PC-9 (cell line): ENCODE results near the gene MMD2. TPM values are rescaled to one million over a fixed set of nuclear protein-coding genes. Genes with fewer than 3 reads are reported as not detected.

ENCODE experiments used
- BruUV-seq: library from RNA; stranded (reverse); fragments of 400-500 nt; replicated peaks from 2 replicates; lab custom pipeline; 2021; lab: Mats Ljungman, UMichigan
- CTCF ChIA-PET: fragments of 300-600 bp; sonication (Branson Sonifier 250); formaldehyde crosslinking; loops from one replicate; lab custom pipeline; 2022; ENCODE audit warnings: antibody characterized with exemption; lab: Charles Lee
- POLR2A ChIA-PET: fragments of 300-600 bp; sonication (Branson Sonifier 250); formaldehyde crosslinking; loops from one replicate; lab custom pipeline; 2022; ENCODE audit warnings: antibody characterized with exemption; ENCODE audit not compliant: unreplicated experiment; lab: Charles Lee
- DNase-seq, 2 experiments: peaks; one replicate each; pipeline versions ENCODE4 v3.0.0 to v3.0.0-alpha.2; 2015 to 2022; ENCODE audit warnings: mixed read lengths in 1 of 2
- H2AFZ ChIP-seq: fragments of 200-600 bp; sonication (generic); 2 replicates; pipeline ENCODE4 v1.8.1; 2017; ENCODE audit warnings: antibody characterized with exemption
- H3F3A ChIP-seq: fragments of 200-600 bp; sonication (generic); 2 replicates; pipeline ENCODE4 v1.8.1; 2017; ENCODE audit warnings: antibody characterized with exemption, mild to moderate bottlenecking, low read depth; ENCODE audit not compliant: insufficient read depth
- H3K27ac ChIP-seq: fragments of 200-600 bp; sonication (generic); 2 replicates; pipeline ENCODE4 v1.6.1; 2016; ENCODE audit warnings: mixed run types
- H3K27me3 ChIP-seq: fragments of 200-600 bp; sonication (generic); 2 replicates; pipeline ENCODE4 v1.6.1; 2016; ENCODE audit warnings: low read depth, mixed run types; ENCODE audit not compliant: insufficient read depth
- H3K36me3 ChIP-seq: fragments of 200-600 bp; sonication (generic); 2 replicates; pipeline ENCODE4 v1.6.1; 2016; ENCODE audit warnings: low read depth, mixed run types
- H3K4me1 ChIP-seq: fragments of 200-600 bp; sonication (generic); replicated peaks from 2 replicates; pipeline ENCODE4 v1.6.1; 2016; ENCODE audit warnings: mixed run types; ENCODE audit not compliant: insufficient read depth
- H3K4me2 ChIP-seq: fragments of 200-600 bp; sonication (generic); 2 replicates; pipeline ENCODE4 v1.6.1; 2017; ENCODE audit warnings: mixed run types
- H3K4me3 ChIP-seq: fragments of 200-600 bp; sonication (generic); 2 replicates; pipeline ENCODE4 v1.6.1; 2016; ENCODE audit warnings: mixed run types
- H3K79me2 ChIP-seq: fragments of 200-600 bp; sonication (generic); 2 replicates; pipeline ENCODE4 v1.6.1; 2017; ENCODE audit warnings: low read depth, mixed run types
- H3K9me2 ChIP-seq: fragments of 200-600 bp; sonication (generic); 2 replicates; pipeline ENCODE4 v1.8.1; 2017; ENCODE audit warnings: mild to moderate bottlenecking; ENCODE audit not compliant: insufficient read depth
- H3K9me3 ChIP-seq: fragments of 200-600 bp; sonication (generic); 2 replicates; pipeline ENCODE4 v1.8.1; 2016; ENCODE audit warnings: low read depth; ENCODE audit not compliant: insufficient read depth
- H4K20me1 ChIP-seq: fragments of 200-600 bp; sonication (generic); 2 replicates; pipeline ENCODE4 v1.8.1; 2017; ENCODE audit not compliant: insufficient read depth
- EZH2 ChIP-seq: fragments of 200-600 bp; sonication (generic); IDR thresholded peaks from 2 replicates; pipeline ENCODE4 v1.8.0; 2017; ENCODE audit warnings: antibody characterized with exemption, low read depth
- intact Hi-C: fragments of 100-400 bp; cut with micrococcal nuclease; formaldehyde crosslinking; loops from one replicate; pipeline ENCODE4 v1.10.0; 2022; ENCODE audit not compliant: unreplicated experiment
- total RNA-seq: library from RNA; stranded (reverse); gene quantifications from 2 replicates; pipeline ENCODE4 v1.2.3, GENCODE V29; 2021
- TF ChIP-seq, protein P1 (sequence below): fragments of 200-600 bp; sonication (generic); conservative IDR thresholded peaks from 2 replicates; pipeline ENCODE4 v1.6.1; 2017; ENCODE audit warnings: mixed run types, antibody characterized with exemption, mild to moderate bottlenecking, moderate library complexity

MMD2 gene
- total RNA-seq, 1 experiment from 2014 or later, result not detected

DNA sequence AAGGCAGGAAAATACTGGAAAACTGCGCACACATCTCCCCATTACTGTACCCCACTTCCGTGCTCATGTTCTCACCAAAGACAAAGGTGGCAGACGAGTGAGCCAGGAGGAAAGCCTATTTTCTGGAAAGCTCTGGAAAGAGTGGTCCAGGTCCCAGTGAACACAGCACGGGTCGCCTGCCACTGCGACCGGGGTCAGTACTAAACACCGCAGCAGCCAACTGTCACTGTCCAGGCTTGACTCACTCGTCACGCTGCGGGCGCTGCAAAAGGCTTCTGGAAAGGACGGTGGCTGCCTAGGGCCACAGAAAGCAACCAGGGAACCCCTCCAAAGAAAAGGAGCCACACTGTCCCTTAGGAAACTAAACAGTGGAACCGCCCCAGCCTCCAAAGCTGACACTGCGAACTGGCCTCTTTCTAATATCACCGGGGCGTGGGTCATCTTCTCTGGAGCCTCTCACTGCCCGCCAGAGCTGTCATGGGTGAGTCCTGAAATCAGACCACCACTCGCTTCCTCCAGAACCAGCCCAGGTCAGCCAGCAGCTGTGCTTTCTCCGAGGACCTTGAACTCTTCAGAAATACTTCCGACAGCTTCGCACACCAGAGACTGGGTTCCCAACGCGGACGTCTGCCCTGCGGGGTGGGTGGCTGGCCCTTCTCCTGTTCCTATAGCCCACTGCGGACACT, 79.4 kb downstream of the MMD2 start:
- no peaks in the 10 kb centered on the region for H3K9me2 ChIP-seq
- intact Hi-C loops, result no loop called here
- H3K27ac ChIP-seq, result no peak overlapping the region
- H3K4me2 ChIP-seq, result no peak overlapping the region
- no peak overlapping the region for H2AFZ ChIP-seq
- no peak overlapping the region for H3K4me3 ChIP-seq
- no peaks in the 10 kb centered on the region for H4K20me1 ChIP-seq
- H3K36me3 ChIP-seq, result no peaks in the 10 kb centered on the region
- H3K4me1 ChIP-seq, result no peaks in the 10 kb centered on the region
- CTCF ChIA-PET, result no interaction called here
- H3K79me2 ChIP-seq, result no peaks in the 10 kb centered on the region
- POLR2A ChIA-PET, result no interaction called here
- peaks cover 64% of the 10 kb centered on the region for H3K27me3 ChIP-seq
- DNase-seq, result no peak
- BruUV-seq, result no TSS peak
- 0 out of 2 replicates have a peak, but pooled peaks cover 4% of the 10 kb centered on the region for H3F3A ChIP-seq
- H3K9me3 ChIP-seq, result no peaks in the 10 kb centered on the region
- no peak for TF ChIP-seq EZH2
- TF ChIP-seq, protein P1, sequence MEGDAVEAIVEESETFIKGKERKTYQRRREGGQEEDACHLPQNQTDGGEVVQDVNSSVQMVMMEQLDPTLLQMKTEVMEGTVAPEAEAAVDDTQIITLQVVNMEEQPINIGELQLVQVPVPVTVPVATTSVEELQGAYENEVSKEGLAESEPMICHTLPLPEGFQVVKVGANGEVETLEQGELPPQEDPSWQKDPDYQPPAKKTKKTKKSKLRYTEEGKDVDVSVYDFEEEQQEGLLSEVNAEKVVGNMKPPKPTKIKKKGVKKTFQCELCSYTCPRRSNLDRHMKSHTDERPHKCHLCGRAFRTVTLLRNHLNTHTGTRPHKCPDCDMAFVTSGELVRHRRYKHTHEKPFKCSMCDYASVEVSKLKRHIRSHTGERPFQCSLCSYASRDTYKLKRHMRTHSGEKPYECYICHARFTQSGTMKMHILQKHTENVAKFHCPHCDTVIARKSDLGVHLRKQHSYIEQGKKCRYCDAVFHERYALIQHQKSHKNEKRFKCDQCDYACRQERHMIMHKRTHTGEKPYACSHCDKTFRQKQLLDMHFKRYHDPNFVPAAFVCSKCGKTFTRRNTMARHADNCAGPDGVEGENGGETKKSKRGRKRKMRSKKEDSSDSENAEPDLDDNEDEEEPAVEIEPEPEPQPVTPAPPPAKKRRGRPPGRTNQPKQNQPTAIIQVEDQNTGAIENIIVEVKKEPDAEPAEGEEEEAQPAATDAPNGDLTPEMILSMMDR, result no peak

DNA sequence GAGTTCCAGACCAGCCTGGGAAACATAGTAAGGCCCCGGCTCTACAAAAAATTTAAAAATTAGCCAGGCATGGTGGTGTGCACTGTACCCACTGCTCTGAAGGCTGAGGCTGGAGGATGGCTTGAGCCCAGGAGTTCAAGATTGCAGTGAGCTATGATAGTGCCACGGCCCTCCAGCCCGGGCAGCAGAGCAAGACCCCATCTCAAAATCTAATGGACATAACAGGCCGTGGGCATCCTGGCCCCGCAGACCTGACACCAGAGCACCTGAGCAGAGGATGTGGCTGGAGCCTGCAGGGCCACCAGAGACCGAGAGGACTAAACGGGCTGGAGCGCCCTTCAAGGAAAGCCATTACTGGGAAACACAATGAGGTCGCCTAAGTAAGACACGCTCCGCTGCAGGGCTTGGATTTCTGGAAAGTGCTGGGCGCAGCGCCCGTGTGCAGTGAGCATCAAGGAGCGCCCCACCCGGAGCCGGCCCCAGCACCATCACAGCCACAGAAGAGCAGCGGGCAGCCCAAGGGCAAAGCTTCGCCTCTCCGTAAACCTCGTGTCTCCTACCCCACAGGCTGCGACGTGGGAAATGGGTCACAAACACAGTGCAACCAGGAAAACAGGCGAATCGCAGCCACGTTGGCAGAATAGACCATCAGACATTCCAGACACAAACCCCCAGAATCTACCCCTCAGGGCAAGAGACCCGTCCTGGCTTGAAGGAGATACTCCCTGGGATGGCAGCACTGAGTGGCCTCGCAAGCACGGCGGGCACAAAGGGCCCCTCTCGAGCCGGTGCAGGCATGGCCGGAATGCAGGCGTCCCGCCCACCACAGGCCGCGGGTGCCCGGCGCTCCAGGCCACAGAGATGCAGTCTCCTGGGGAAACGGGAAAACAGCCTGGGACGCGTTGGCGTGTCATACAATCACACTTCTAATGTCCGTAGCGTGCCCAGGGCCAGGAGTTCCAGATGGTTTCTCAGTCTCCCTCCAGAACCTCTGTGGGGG, 80.4 kb downstream of the MMD2 start:
- no peak for DNase-seq
- intact Hi-C loops, result no loop called here
- TF ChIP-seq, protein P1, result no peak
- TF ChIP-seq EZH2, result no peak
- Histone ChIP-seq H3K36me3 (no peaks in the 10 kb centered on the region), H3K4me2 (no peak overlapping the region), H3K4me1 (no peaks in the 10 kb centered on the region), H3K27me3 (peaks cover 68% of the 10 kb centered on the region), H4K20me1 (no peaks in the 10 kb centered on the region), H3K9me2 (no peaks in the 10 kb centered on the region), H3F3A (0 out of 2 replicates have a peak, but pooled peaks cover 4% of the 10 kb centered on the region), H3K9me3 (no peaks in the 10 kb centered on the region), H3K4me3 (no peak overlapping the region), H3K27ac (no peak overlapping the region), H2AFZ (no peak overlapping the region), H3K79me2 (no peaks in the 10 kb centered on the region)
- ChIA-PET POLR2A (no interaction called here), CTCF (no interaction called here)
- no TSS peak for BruUV-seq

DNA sequence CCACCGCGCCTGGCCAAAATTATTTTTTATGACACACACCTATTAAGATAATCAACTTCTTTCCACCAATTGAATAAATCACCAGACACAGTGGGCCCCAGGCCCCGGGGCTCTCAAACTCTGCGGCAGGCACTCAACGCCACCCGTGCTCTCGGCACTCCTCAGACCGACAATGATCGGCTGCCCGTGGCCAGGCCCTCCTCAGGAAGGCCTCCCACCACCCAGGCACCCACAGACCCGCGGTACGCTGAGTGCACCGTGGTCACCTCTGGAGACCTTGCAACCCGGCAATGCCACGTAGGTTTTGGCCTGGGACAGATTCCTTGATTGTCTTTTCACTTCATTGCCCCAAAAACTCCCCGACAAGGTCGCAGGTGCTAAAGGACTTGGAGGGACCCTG, 82.4 kb downstream of the MMD2 start:
- BruUV-seq, result no TSS peak
- H3K4me3 ChIP-seq, result no peak overlapping the region
- H3K79me2 ChIP-seq, result no peaks in the 10 kb centered on the region
- no peaks in the 10 kb centered on the region for H3K9me3 ChIP-seq
- ChIA-PET CTCF (no interaction called here), POLR2A (no interaction called here)
- H2AFZ ChIP-seq, result no peak overlapping the region
- intact Hi-C loops, result no loop called here
- no peaks in the 10 kb centered on the region for H3K36me3 ChIP-seq
- H3F3A ChIP-seq, result no peaks in the 10 kb centered on the region
- H3K9me2 ChIP-seq, result no peaks in the 10 kb centered on the region
- no peak for DNase-seq
- H3K27ac ChIP-seq, result no peak overlapping the region
- no peaks in the 10 kb centered on the region for H4K20me1 ChIP-seq
- no peak overlapping the region for H3K4me2 ChIP-seq
- H3K27me3 ChIP-seq, result peaks cover 89% of the 10 kb centered on the region
- no peak for TF ChIP-seq EZH2
- TF ChIP-seq, protein P1, result no peak
- no peaks in the 10 kb centered on the region for H3K4me1 ChIP-seq
